HepG2 (cell line): ENCODE data around the gene ICAM3. TPM values are rescaled to one million over a fixed set of nuclear protein-coding genes. Genes with fewer than 3 reads are reported as not detected.

Experiments used
- ATAC-seq: fragments of 200-7000 bp; cut with Tn5 transposase; 3 replicates; pipeline ENCODE4 v1.9.1; 2020; ENCODE audit warnings: mild to moderate bottlenecking, moderate library complexity
- BruUV-seq: library from RNA; stranded (reverse); fragments of 400-500 nt; replicated peaks from 2 replicates; lab custom pipeline; 2021; lab: Mats Ljungman, UMichigan
- CTCF ChIA-PET: fragments of 300-600 bp; formaldehyde crosslinking; extraction: SDS; loops from one replicate; lab custom pipeline; 2021; ENCODE audit warnings: low total read pairs, inconsistent platforms, low intra/inter-chr PET ratio; lab: Yijun Ruan, JAX
- POLR2A ChIA-PET: fragments of 350-600 bp; sonication (Branson Sonifier 250); formaldehyde crosslinking; loops from one replicate; lab custom pipeline; 2020; ENCODE audit warnings: antibody characterized with exemption, inconsistent platforms; lab: Yijun Ruan, JAX
- DNase-seq: peaks from one replicate; pipeline ENCODE4 v3.0.0-alpha.2; 2015; ENCODE audit warnings: low spot score
- FAIRE-seq: peaks from 3 replicates; lab custom pipeline; 2011; peaks lifted over from hg19 to GRCh38; lab: Jason Lieb, UNC
- H2AFZ ChIP-seq: one replicate; pipeline ENCODE4 v1.6.1; 2011; ENCODE audit warnings: low read length, inconsistent platforms
- H3K27ac ChIP-seq: fragments of 300-600 bp; 3 replicates; pipeline ENCODE4 v1.8.0; 2011; ENCODE audit warnings: mixed run types, mild to moderate bottlenecking, mixed read lengths, low read length, inconsistent platforms; ENCODE audit not compliant: insufficient read depth; ENCODE audit errors: extremely low read length
- H3K27me3 ChIP-seq, 2 experiments: fragments of 200-600 bp in 1 of 2; 2 replicates in 1 of 2; 3 replicates in 1 of 2; pipeline versions ENCODE4 v1.6.0 to v1.8.0; 2011; ENCODE audit warnings: low read length in 2 of 2, mild to moderate bottlenecking in 2 of 2, moderate library complexity in 2 of 2, inconsistent platforms in 1 of 2; ENCODE audit not compliant: insufficient read depth in 2 of 2, control insufficient read depth in 1 of 2
- H3K36me3 ChIP-seq, 2 experiments: fragments of 200-600 bp in 1 of 2; replicated peaks in 1 of 2; 2 replicates in 1 of 2; 3 replicates in 1 of 2; pipeline versions ENCODE4 v1.5.1 to v1.8.0; 2011; ENCODE audit warnings: low read length in 2 of 2, inconsistent platforms in 1 of 2; ENCODE audit not compliant: insufficient read depth in 2 of 2, control insufficient read depth in 1 of 2
- H3K4me1 ChIP-seq: 2 replicates; pipeline ENCODE4 v1.5.1; 2012; ENCODE audit warnings: low read length, inconsistent platforms; ENCODE audit not compliant: insufficient read depth
- H3K4me2 ChIP-seq: 2 replicates; pipeline ENCODE4 v1.6.0; 2011; ENCODE audit warnings: low read depth, low read length, inconsistent platforms
- H3K4me3 ChIP-seq, 3 experiments: fragments of 200-600 bp in 1 of 3; sonication (generic), shearing (Covaris generic) in 1 of 3; replicated peaks in 1 of 3; 2 replicates each; pipeline ENCODE4 v1.5.1; 2011 to 2016; ENCODE audit warnings: low read length in 3 of 3, inconsistent platforms in 2 of 3, low read depth in 2 of 3, mild to moderate bottlenecking in 2 of 3, control low read depth in 1 of 3, mixed read lengths in 1 of 3; ENCODE audit not compliant: insufficient read depth in 1 of 3
- H3K79me2 ChIP-seq: one replicate; pipeline ENCODE4 v1.6.1; 2011; ENCODE audit warnings: low read length, inconsistent platforms; ENCODE audit not compliant: insufficient read depth
- H3K9ac ChIP-seq: 2 replicates; pipeline ENCODE4 v1.6.0; 2011; ENCODE audit warnings: mild to moderate bottlenecking, low read depth, low read length, inconsistent platforms; ENCODE audit not compliant: insufficient read depth
- H3K9me3 ChIP-seq: 2 replicates; pipeline ENCODE4 v1.5.1; 2012; ENCODE audit warnings: mild to moderate bottlenecking, low read length
- H4K20me1 ChIP-seq: 2 replicates; pipeline ENCODE4 v1.6.0; 2011; ENCODE audit warnings: inconsistent platforms, mild to moderate bottlenecking, low read length, moderate library complexity; ENCODE audit not compliant: insufficient read depth
- HIVEP1 ChIP-seq: sonication (generic); formaldehyde crosslinking; IDR thresholded peaks from 2 replicates; pipeline ENCODE4 v1.4.0; 2020; ENCODE audit warnings: mild to moderate bottlenecking, missing genetic modification reagents
- MAX ChIP-seq: IDR thresholded peaks from 2 replicates; pipeline ENCODE4 v1.6.1; 2012; ENCODE audit warnings: inconsistent platforms
- WGBS: methylation state at CpG from one replicate; pipeline ENCODE4 v1.1.6; 2017; ENCODE audit warnings: low lambda C conversion rate; 5-methylcytosine and 5-hydroxymethylcytosine counted together
- in situ Hi-C: cut with HindIII; loops from 2 replicates; pipeline ENCODE4 v1.10.0; 2017; ENCODE audit warnings: low pct_unique_long_range_greater_than_20kb; ENCODE audit not compliant: extremely low pct_ligation_motif_present
- intact Hi-C: fragments of 100-400 bp; cut with micrococcal nuclease; formaldehyde crosslinking; loops from one replicate; pipeline ENCODE4 v1.10.0; 2022; ENCODE audit not compliant: unreplicated experiment
- polyA plus RNA-seq, 8 experiments: library from polyadenylated mRNA; depleted of rRNA in 3 of 8; stranded (reverse) in 7 of 8; unstranded in 1 of 8; fragments of >200 nt; fragmentation: Illumina TruSeq in 4 of 8; extraction: Trizol in 4 of 8; gene quantifications; 2 replicates each; pipeline versions ENCODE4 v1.2.1 to v1.2.3, GENCODE V29; 2011 to 2016; ENCODE audit warnings: low read depth in 4 of 8, missing spikeins in 1 of 8, mixed read lengths in 1 of 8; ENCODE audit not compliant: insufficient read depth in 1 of 8
- total RNA-seq, 5 experiments: library from RNA; depleted of rRNA; stranded (reverse); fragments of >200 nt; fragmentation: Illumina TruSeq; extraction: Trizol; gene quantifications; 2 replicates each; pipeline ENCODE4 v1.2.3, GENCODE V29; 2016; ENCODE audit warnings: low read depth in 1 of 5
- TF ChIP-seq, protein P1 (sequence below): sonication (generic); formaldehyde crosslinking; IDR thresholded peaks from 2 replicates; pipeline ENCODE4 v1.4.0; 2020; ENCODE audit warnings: missing genetic modification reagents
- TF ChIP-seq, protein P2 (sequence below), 2 experiments: fragments of 450-650 bp in 1 of 2; sonication (generic) in 1 of 2; formaldehyde crosslinking in 1 of 2; IDR thresholded peaks; 2 replicates each; pipeline versions ENCODE4 v1.6.1 to v1.8.0; 2016 to 2022; ENCODE audit warnings: antibody characterized with exemption in 1 of 2, mild to moderate bottlenecking in 1 of 2, missing genetic modification reagents in 1 of 2
- TF ChIP-seq, protein P3 (sequence below): sonication (generic); formaldehyde crosslinking; IDR thresholded peaks from 2 replicates; pipeline ENCODE4 v1.4.0; 2020; ENCODE audit warnings: low read depth, missing genetic modification reagents

ICAM3 gene
- total and polyA plus RNA-seq, 2 of the 13 experiments (the other 11 are each of a cell fraction or from before 2014, with no cell fraction given): 14.1 to 21.0 TPM

DNA sequence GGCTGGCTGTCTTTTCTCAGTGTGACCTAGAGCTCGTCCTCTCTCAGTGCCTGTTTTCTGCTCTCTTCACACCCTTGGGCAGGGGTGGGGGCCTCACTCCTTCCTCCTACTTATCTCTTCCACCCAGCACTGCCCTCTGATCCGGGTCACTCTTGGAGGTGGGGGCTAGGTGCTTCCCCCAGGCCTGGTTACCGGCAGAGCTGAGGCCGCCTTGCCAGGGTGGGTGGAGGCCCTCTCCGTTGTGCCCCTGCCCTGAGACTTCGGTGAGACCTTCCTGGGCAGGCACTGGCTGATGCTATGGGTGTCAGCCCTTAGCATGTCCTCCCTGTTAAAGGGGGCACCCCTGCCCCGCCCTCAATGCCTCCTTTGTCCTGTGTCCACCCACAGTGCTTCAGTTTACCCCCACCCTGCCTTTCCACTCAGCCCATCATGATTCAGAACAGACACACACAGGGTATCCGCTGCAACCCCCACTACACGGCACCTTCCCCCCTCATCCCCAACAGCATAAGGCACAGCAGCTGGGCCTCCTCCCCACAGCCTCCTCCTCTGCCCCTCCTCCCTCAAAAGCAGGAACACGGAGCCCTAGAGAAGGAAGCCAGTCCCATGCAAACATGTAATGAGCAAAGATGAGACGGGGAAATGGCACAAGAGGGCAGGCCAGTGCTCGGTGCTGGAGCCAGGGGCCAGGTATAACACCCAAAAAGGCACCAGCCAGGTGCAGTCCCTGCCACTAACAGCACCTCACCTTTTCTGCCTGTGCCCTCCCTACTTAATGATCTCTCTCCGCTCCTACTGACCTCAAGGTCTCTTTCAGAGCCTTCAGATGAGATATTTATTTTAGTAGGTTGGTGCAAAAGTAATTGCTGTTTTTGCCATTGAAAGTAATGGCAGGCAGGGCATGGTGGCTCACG lies 39.6 kb downstream of the ICAM3 start:
- no peaks in the 10 kb centered on the region for H3K9me3 ChIP-seq
- peak overlapping the region in 1 of 3 experiments; percentile 61; a peak in 2 of 6 replicates for H3K4me3 ChIP-seq
- H3K79me2 ChIP-seq: no peaks in the 10 kb centered on the region
- no TSS peak for BruUV-seq
- no peaks in the 10 kb centered on the region for H4K20me1 ChIP-seq
- no peak overlapping the region for H3K27ac ChIP-seq
- H3K27me3 ChIP-seq: peaks cover 0 to 4% of the 10 kb centered on the region in 2 experiments; a peak in 1 of 5 replicates
- ChIA-PET CTCF (no interaction called here), POLR2A (interaction anchor here (0.6 to 2.0 kb wide), 5 partner anchors 10 to 83 kb away, joined by 3 to 5 read pairs (median 3); partner anchors contain the start of genes ICAM1, TYK2 and ZGLP1)
- WGBS: 8% methylated on average over 11 of the region's 14 CpGs
- in situ Hi-C loops (no loop called here), intact Hi-C loops (no loop called here)
- DNase-seq (no peak), FAIRE-seq (no peak), ATAC-seq (peak; percentile 45)
- H3K9ac ChIP-seq: no peak overlapping the region
- peaks cover 37% of the 10 kb centered on the region for H3K4me1 ChIP-seq
- no peaks in the 10 kb centered on the region for H3K36me3 ChIP-seq
- no peak overlapping the region for H2AFZ ChIP-seq
- H3K4me2 ChIP-seq: peak overlapping the region; percentile 74
- TF ChIP-seq, protein P1, sequence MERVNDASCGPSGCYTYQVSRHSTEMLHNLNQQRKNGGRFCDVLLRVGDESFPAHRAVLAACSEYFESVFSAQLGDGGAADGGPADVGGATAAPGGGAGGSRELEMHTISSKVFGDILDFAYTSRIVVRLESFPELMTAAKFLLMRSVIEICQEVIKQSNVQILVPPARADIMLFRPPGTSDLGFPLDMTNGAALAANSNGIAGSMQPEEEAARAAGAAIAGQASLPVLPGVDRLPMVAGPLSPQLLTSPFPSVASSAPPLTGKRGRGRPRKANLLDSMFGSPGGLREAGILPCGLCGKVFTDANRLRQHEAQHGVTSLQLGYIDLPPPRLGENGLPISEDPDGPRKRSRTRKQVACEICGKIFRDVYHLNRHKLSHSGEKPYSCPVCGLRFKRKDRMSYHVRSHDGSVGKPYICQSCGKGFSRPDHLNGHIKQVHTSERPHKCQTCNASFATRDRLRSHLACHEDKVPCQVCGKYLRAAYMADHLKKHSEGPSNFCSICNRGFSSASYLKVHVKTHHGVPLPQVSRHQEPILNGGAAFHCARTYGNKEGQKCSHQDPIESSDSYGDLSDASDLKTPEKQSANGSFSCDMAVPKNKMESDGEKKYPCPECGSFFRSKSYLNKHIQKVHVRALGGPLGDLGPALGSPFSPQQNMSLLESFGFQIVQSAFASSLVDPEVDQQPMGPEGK: peak; percentile 74; the same call in 1 of the 2 replicates
- TF ChIP-seq HIVEP1 (CRISPR knock-in tag) (no peak), MAX (0 out of 2 replicates have a peak, but pooled peaks have one; percentile 18)
- TF ChIP-seq, protein P2, sequence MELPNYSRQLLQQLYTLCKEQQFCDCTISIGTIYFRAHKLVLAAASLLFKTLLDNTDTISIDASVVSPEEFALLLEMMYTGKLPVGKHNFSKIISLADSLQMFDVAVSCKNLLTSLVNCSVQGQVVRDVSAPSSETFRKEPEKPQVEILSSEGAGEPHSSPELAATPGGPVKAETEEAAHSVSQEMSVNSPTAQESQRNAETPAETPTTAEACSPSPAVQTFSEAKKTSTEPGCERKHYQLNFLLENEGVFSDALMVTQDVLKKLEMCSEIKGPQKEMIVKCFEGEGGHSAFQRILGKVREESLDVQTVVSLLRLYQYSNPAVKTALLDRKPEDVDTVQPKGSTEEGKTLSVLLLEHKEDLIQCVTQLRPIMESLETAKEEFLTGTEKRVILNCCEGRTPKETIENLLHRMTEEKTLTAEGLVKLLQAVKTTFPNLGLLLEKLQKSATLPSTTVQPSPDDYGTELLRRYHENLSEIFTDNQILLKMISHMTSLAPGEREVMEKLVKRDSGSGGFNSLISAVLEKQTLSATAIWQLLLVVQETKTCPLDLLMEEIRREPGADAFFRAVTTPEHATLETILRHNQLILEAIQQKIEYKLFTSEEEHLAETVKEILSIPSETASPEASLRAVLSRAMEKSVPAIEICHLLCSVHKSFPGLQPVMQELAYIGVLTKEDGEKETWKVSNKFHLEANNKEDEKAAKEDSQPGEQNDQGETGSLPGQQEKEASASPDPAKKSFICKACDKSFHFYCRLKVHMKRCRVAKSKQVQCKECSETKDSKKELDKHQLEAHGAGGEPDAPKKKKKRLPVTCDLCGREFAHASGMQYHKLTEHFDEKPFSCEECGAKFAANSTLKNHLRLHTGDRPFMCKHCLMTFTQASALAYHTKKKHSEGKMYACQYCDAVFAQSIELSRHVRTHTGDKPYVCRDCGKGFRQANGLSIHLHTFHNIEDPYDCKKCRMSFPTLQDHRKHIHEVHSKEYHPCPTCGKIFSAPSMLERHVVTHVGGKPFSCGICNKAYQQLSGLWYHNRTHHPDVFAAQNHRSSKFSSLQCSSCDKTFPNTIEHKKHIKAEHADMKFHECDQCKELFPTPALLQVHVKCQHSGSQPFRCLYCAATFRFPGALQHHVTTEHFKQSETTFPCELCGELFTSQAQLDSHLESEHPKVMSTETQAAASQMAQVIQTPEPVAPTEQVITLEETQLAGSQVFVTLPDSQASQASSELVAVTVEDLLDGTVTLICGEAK (IDR thresholded peaks at IDR 0.05): peak; percentile 51; the same call in 1 of the 2 replicates
- TF ChIP-seq, protein P2 (CRISPR knock-in tag; IDR thresholded peaks at IDR 0.05): no peak
- TF ChIP-seq, protein P3, sequence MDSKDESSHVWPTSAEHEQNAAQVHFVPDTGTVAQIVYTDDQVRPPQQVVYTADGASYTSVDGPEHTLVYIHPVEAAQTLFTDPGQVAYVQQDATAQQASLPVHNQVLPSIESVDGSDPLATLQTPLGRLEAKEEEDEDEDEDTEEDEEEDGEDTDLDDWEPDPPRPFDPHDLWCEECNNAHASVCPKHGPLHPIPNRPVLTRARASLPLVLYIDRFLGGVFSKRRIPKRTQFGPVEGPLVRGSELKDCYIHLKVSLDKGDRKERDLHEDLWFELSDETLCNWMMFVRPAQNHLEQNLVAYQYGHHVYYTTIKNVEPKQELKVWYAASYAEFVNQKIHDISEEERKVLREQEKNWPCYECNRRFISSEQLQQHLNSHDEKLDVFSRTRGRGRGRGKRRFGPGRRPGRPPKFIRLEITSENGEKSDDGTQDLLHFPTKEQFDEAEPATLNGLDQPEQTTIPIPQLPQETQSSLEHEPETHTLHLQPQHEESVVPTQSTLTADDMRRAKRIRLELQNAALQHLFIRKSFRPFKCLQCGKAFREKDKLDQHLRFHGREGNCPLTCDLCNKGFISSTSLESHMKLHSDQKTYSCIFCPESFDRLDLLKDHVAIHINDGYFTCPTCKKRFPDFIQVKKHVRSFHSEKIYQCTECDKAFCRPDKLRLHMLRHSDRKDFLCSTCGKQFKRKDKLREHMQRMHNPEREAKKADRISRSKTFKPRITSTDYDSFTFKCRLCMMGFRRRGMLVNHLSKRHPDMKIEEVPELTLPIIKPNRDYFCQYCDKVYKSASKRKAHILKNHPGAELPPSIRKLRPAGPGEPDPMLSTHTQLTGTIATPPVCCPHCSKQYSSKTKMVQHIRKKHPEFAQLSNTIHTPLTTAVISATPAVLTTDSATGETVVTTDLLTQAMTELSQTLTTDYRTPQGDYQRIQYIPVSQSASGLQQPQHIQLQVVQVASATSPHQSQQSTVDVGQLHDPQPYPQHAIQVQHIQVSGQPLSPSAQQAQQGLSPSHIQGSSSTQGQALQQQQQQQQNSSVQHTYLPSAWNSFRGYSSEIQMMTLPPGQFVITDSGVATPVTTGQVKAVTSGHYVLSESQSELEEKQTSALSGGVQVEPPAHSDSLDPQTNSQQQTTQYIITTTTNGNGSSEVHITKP (CRISPR knock-in tag): 0 out of 2 replicates have a peak, but pooled peaks have one; percentile 17
